BJ (cell line): ENCODE data around the gene P3R3URF. TPM values are rescaled to one million over a fixed set of nuclear protein-coding genes. Genes with fewer than 3 reads are reported as not detected.
A peak's percentile ranks its signal among the peaks of the same experiment; 100 is the strongest.
"Not testable (repeated sequence)": the region's sequence is repeated elsewhere in the genome, so short reads cannot be mapped to it uniquely, and the experiment has no call there.

Experiments
- CTCF ChIA-PET: fragments of 350-600 bp; formaldehyde crosslinking; extraction: SDS; loops from one replicate; lab custom pipeline; 2021; ENCODE audit warnings: antibody characterized with exemption, inconsistent platforms; lab: Yijun Ruan, JAX
- POLR2A ChIA-PET: fragments of 300-600 bp; sonication (Branson Sonifier 250); formaldehyde crosslinking; extraction: SDS; loops from one replicate; lab custom pipeline; 2021; ENCODE audit warnings: antibody characterized with exemption; lab: Charles Lee
- DNase-seq: peaks from one replicate; pipeline ENCODE4 v3.0.0-alpha.2; 2011; ENCODE audit warnings: low read depth
- H3K27me3 ChIP-seq: 2 replicates; pipeline ENCODE4 v1.6.0; 2011; ENCODE audit warnings: low read length; ENCODE audit not compliant: control insufficient read depth, insufficient read depth
- H3K36me3 ChIP-seq: 2 replicates; pipeline ENCODE4 v1.5.1; 2011; ENCODE audit warnings: low read length; ENCODE audit not compliant: control insufficient read depth, insufficient read depth
- H3K4me3 ChIP-seq: 2 replicates; pipeline ENCODE4 v1.5.1; 2011; ENCODE audit warnings: low read depth, mild to moderate bottlenecking, control low read depth, low read length
- polyA minus RNA-seq: library from RNA; depleted of rRNA, polyadenylated mRNA; stranded (reverse); fragments of >200 nt; gene quantifications from 2 replicates; pipeline ENCODE4 v1.2.3, GENCODE V29; 2011; rRNA and poly(A)+ RNA removed
- polyA plus RNA-seq: library from polyadenylated mRNA; depleted of rRNA; stranded (reverse); fragments of >200 nt; gene quantifications from 2 replicates; pipeline ENCODE4 v1.2.3, GENCODE V29; 2011; rRNA removed
- TF ChIP-seq, protein P1 (sequence below): IDR thresholded peaks from 2 replicates; pipeline ENCODE4 v1.5.1; 2011; ENCODE audit warnings: low read depth, mild to moderate bottlenecking, control low read depth, inconsistent platforms, low read length, moderate library complexity; ENCODE audit not compliant: insufficient read depth

Gene P3R3URF
- polyA plus RNA-seq: not detected in 2 replicates
- not detected in 2 replicates for polyA minus RNA-seq

- TF ChIP-seq, protein P1, sequence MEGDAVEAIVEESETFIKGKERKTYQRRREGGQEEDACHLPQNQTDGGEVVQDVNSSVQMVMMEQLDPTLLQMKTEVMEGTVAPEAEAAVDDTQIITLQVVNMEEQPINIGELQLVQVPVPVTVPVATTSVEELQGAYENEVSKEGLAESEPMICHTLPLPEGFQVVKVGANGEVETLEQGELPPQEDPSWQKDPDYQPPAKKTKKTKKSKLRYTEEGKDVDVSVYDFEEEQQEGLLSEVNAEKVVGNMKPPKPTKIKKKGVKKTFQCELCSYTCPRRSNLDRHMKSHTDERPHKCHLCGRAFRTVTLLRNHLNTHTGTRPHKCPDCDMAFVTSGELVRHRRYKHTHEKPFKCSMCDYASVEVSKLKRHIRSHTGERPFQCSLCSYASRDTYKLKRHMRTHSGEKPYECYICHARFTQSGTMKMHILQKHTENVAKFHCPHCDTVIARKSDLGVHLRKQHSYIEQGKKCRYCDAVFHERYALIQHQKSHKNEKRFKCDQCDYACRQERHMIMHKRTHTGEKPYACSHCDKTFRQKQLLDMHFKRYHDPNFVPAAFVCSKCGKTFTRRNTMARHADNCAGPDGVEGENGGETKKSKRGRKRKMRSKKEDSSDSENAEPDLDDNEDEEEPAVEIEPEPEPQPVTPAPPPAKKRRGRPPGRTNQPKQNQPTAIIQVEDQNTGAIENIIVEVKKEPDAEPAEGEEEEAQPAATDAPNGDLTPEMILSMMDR: no peak
- ChIA-PET POLR2A (no interaction called here), CTCF (interaction anchor here (1.1 to 10.7 kb wide), 3 partner anchors 19 to 139 kb away, joined by 3 to 173 read pairs (median 3); no protein-coding TSS in a partner anchor)
- no peaks in the 10 kb centered on the region for H3K27me3 ChIP-seq
- H3K36me3 ChIP-seq: no peaks in the 10 kb centered on the region
- no peak within 1 kb of the TSS for H3K4me3 ChIP-seq
- no peak for DNase-seq
Observed at GRCh38 chr1:46176211-46176865, at the start of gene P3R3URF. Gene P3R3URF, minus strand, starts transcription at chr1:46176488. Its CDS starts 17 bp downstream, at chr1:46176471.

- TF ChIP-seq, protein P1: no peak
- DNase-seq: no peak
- Histone ChIP-seq H3K27me3 (no peaks in the 10 kb centered on the region), H3K36me3 (peaks cover 2% of the 10 kb centered on the region), H3K4me3 (no peak overlapping the region)
- ChIA-PET POLR2A (no interaction called here), CTCF (interaction anchor here (1.0 to 6.7 kb wide), 6 partner anchors 8 to 189 kb away, joined by 3 to 81 read pairs (median 18); no protein-coding TSS in a partner anchor)
Observed at GRCh38 chr1:46224966-46225365, 48.7 kb upstream of the P3R3URF start.

- POLR2A ChIA-PET: interaction anchor here (0.6 to 0.7 kb wide), 2 partner anchors 42 to 421 kb away, joined by 13 to 18 read pairs; no protein-coding TSS in a partner anchor
- Histone ChIP-seq H3K27me3 (no peaks in the 10 kb centered on the region), H3K4me3 (no peak overlapping the region), H3K36me3 (peaks cover 2% of the 10 kb centered on the region)
- TF ChIP-seq, protein P1: peak; percentile 94
- peak; percentile 49 for DNase-seq
- CTCF ChIA-PET: interaction anchor here (0.5 to 6.7 kb wide), 34 partner anchors 8 to 883 kb away, joined by 3 to 81 read pairs (median 4); partner anchors contain the start of genes LRRC41, MUTYH, RAD54L and UQCRH
Observed at GRCh38 chr1:46223472-46223943, 47.2 kb upstream of the P3R3URF start.

DNA sequence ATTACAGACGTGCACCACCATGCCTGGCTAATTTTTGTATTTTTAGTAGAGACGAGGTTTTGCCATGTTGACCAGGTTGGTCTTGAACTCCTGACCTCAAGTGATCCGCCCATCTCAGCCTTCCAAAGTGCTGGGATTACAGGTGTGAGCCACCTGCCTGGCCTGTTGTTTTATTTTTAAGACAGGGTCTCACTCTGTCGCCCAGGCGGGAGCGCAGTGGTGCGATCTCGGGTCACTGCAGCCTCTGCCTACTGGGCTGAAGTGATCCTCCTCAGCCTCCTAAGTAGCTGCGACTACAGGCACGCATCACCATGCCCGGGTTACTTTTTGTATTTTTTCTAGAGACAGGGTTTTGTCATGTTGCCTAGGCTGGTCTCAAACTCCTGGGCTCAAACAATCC lies 46.8 kb upstream of the P3R3URF start:
- POLR2A ChIA-PET, DNase-seq, H3K36me3 ChIP-seq, H3K4me3 ChIP-seq, H3K27me3 ChIP-seq: not testable (repeated sequence)
- CTCF ChIA-PET: interaction anchor here (0.7 to 6.7 kb wide), 23 partner anchors 10 to 882 kb away, joined by 3 to 81 read pairs (median 4); partner anchors contain the start of genes LRRC41, MUTYH, RAD54L and UQCRH

- no peaks in the 10 kb centered on the region for H3K27me3 ChIP-seq
- POLR2A ChIA-PET: no interaction called here
- H3K4me3 ChIP-seq: no peak overlapping the region
- TF ChIP-seq, protein P1: no peak
- no peak for DNase-seq
- CTCF ChIA-PET: interaction anchor here (1.1 to 6.7 kb wide), 5 partner anchors 12 to 185 kb away, joined by 3 to 81 read pairs (median 42); no protein-coding TSS in a partner anchor
- peaks cover 2% of the 10 kb centered on the region for H3K36me3 ChIP-seq
Observed at GRCh38 chr1:46221749-46222148, 45.5 kb upstream of the P3R3URF start.
